ENCODE measurements around the gene GARNL3.

Gene GARNL3

GRCh38 chr9:127264462-127265219 lies at the start of gene GARNL3:
Gene GARNL3 (plus strand): TSS chr9:127264774. CDS start chr9:127264878, 104 bp downstream.
- no peak for DNase-seq

- no peak for DNase-seq
Observed at GRCh38 chr9:127215268-127216209, 49.0 kb upstream of the GARNL3 start.

- no peak for DNase-seq
Observed at GRCh38 chr9:127216210-127216887, 48.2 kb upstream of the GARNL3 start.

- no peak for DNase-seq
Observed at GRCh38 chr9:127216888-127217217, 47.7 kb upstream of the GARNL3 start.

- DNase-seq: no peak
Observed at GRCh38 chr9:127218818-127219217, 45.8 kb upstream of the GARNL3 start.

GRCh38 chr9:127219520-127219919 lies 45.1 kb upstream of the GARNL3 start:
- no peak for DNase-seq

GRCh38 chr9:127221695-127222094 lies 42.9 kb upstream of the GARNL3 start:
- DNase-seq: no peak

GRCh38 chr9:127222388-127223095 lies 42.0 kb upstream of the GARNL3 start:
- DNase-seq: no peak

- no peak for DNase-seq
Observed at GRCh38 chr9:127223266-127223665, 41.3 kb upstream of the GARNL3 start.

- no peak for DNase-seq
Observed at GRCh38 chr9:127223810-127224177, 40.8 kb upstream of the GARNL3 start.

GRCh38 chr9:127224178-127224882 lies 40.2 kb upstream of the GARNL3 start:
- DNase-seq: peak; percentile 92

GRCh38 chr9:127224883-127225739 lies 39.5 kb upstream of the GARNL3 start:
- DNase-seq: peak; percentile 100

GRCh38 chr9:127225801-127226625 lies 38.6 kb upstream of the GARNL3 start:
- DNase-seq: no peak

GRCh38 chr9:127229691-127230417 lies 34.7 kb upstream of the GARNL3 start:
- DNase-seq: no peak

GRCh38 chr9:127231666-127232065 lies 32.9 kb upstream of the GARNL3 start:
- no peak for DNase-seq

- DNase-seq: no peak
Observed at GRCh38 chr9:127232833-127233549, 31.6 kb upstream of the GARNL3 start.

GRCh38 chr9:127233550-127233949 lies 31.0 kb upstream of the GARNL3 start:
- DNase-seq: no peak

- no peak for DNase-seq
Observed at GRCh38 chr9:127233989-127234388, 30.6 kb upstream of the GARNL3 start.

- DNase-seq: no peak
Observed at GRCh38 chr9:127237801-127238200, 26.8 kb upstream of the GARNL3 start.

Data from right forelimb (tissue), 1 donor.